Middle frontal gyrus (tissue), 1 donor: ENCODE measurements around the gene ARHGAP10.

Experiments
- DNase-seq: peaks from one replicate; pipeline ENCODE4 v3.0.0-alpha.2; 2015; ENCODE audit warnings: low spot score; ENCODE audit errors: extremely low spot score

The ARHGAP10 gene

GRCh38 chr4:148025981-148026380, 294.1 kb downstream of the ARHGAP10 start:
- no peak for DNase-seq

DNA sequence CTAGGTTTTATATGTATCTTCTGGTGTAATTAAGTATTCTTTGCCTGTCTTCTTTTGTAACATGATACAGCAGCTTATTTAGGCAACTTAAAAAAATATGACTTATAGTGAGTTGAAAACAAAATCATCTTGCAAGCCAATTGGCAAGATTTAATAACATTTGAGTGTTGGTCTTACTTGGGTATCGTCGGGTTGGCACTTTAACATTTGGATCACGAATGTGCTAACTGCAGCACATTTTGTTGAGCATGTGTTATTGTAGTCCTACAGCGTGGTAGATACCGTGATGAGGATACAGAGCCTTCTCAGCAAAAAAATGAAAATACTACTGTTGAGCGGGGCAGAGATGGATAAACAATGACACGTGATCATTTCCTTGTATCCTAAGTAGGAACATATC, 295.3 kb downstream of the ARHGAP10 start:
- no peak for DNase-seq

GRCh38 chr4:148029781-148030180, 297.9 kb downstream of the ARHGAP10 start:
- no peak for DNase-seq

DNA sequence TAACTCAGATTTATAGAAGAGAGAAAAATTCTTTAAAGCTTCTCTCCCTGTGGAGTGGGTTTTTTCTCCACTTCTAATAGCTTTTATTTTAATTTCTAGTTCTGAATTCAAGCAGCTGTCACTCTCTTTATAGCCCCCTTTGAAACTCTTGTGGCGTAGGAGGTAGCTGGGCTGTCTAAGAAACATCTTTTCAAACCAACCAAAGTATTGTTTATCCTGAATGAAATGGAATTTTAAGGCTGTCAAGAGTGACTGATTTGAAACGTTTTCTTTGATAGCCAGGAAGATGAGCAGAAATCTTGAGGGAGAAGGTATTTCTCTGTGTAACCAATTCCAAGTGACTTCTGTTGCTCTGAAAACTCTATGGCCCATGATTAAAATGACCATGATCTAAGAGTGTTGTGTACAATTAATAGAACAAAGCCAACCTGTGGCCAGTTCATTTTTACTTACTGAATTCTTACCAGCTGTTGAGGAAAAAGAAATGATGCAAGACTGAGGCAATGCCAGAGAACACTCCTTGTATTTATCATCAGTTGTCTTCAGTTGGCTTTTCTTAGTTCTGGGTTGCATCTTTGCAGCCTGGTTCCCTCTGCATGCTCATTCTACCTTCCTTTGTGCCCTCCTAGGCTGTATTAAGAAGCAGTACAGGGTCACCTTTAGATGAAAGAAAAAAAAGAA, 298.4 kb downstream of the ARHGAP10 start:
- DNase-seq = no peak

DNA sequence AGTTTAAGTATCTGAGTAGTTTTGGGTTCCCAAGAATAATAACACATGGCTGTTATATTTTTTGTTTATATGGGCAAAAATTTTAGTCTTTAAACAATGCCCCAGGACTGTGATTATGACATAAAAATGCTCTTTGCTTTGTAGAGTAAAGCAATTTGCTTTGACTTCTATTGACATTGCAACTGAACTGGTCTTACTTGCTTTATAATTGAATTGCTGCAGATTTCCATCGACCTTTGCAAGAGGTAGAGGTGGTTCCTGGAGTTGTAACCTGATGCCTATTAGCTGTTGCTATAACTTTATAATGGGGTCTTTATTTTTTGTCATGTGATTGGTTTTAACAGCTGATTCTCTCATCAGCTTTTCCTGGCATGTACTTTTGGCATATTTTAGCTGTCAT, 302.9 kb downstream of the ARHGAP10 start:
- no peak for DNase-seq

DNA sequence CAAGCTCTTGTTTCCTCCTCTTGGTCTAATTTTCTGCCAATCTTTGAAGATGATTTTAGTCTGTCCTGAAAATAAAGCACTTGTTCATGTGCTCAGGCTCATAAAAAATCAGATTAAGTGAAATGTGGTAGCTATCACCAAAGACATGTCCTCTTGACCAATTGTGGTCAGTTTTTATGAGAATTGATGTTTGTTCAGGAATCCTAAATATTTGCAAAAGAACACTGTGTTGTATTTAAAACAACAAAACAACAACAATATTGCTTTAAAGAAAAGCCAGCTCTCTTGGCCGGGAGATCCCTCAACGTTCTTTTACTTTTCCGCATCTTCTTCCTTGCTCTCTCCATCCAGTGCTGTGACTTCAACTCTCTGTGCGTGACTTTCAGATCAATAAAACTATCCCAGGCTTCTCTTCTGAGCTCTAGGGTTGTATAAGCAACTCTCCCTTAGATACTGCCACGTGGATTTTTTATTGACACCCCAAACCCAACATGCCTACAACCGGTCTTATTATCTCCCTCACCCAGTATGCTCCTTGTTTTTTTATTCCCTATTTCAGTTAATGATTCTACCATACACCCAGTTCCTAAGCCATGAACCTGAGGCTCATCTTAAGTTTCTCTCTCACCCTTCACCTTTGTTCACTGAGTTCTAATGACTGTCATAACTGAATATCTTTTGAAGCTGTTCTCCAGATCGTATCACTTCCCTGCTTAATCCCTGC, 309.9 kb downstream of the ARHGAP10 start:
- no peak for DNase-seq

GRCh38 chr4:148044089-148044911, 312.4 kb downstream of the ARHGAP10 start:
- DNase-seq = no peak

DNA sequence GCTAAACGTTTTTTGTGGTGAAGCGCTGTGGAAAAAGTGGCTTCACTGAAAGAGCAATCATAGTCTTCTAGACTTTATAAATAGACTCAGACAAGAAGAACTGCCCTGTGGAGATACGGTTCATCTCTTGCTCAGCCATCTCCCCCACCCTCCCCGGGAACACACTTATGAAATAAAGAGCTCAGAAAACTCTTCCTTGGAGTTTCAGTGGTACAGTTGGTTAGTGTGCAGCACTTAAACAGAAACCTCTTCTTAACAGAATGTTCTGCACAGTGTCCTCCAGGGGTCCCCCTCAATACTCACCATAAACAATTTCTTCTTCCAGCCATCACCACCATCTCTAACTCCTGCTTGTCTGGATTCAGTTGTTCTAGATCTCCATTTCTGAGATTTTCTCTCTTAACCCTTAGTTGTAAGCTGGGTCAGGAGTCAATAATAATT, 313.0 kb downstream of the ARHGAP10 start:
- no peak for DNase-seq

GRCh38 chr4:148048598-148048997, 316.7 kb downstream of the ARHGAP10 start:
- DNase-seq = no peak

GRCh38 chr4:148051403-148051802, 319.5 kb downstream of the ARHGAP10 start:
- no peak for DNase-seq

DNA sequence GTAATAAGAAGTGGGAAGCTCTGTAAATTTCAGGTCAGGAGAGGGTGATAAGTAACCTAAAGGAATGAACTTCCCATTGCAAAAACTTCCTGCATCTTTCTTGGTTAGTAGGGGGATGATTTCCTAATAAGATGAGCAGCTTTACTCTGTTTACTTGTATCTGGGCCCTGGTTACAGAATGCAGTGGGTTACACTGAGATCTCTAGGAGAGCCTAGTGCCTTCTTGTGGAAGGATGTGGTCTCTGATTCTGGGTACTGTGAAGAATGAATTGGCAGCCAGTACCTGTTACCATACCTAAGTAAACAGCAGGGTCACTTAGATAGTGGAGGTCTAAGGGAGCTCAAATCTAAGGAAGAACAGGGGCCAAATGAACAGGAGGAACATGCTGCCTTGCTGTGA, 320.6 kb downstream of the ARHGAP10 start:
- DNase-seq = no peak

GRCh38 chr4:148053298-148054003, 321.6 kb downstream of the ARHGAP10 start:
- DNase-seq = no peak

DNA sequence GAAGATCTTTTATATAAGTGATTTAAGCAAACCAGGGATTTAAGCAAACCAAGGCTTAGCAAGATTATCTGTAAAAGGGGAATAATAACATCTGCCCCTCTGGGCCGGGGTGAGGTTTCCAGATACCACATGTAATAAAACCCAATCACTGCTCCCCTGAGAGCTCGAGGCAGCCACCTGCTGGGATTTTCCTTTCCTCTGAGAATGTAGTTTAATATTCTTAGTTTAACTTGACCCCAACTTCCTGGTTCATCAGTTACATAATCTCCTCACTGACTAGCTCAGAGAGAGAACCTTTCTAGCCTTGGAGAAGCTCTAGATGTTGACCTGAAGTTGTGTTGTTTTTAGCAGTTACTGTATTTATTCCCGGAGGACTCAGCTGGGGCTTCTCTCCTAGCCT, 322.4 kb downstream of the ARHGAP10 start:
- no peak for DNase-seq

GRCh38 chr4:148055844-148056243, 324.0 kb downstream of the ARHGAP10 start:
- no peak for DNase-seq

DNA sequence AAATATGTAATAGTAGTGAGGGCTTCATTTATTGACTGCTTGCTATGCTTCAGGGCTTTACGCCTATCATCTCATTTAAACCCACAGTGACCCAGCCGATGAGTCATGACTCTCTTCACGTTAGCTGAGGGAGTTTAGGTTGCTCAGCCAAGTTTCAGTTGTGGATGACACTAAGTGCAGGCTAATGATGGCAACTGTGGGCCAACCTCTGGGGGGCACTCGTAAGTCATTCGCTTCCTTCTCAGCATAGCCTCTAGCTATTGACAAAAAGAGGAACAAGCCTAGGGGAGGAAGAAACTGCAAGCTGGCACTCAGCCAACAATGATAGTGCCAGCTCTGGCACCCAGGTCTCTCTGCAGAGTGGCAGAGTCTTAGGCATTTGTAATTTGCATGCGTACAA, 325.0 kb downstream of the ARHGAP10 start:
- DNase-seq = no peak

DNA sequence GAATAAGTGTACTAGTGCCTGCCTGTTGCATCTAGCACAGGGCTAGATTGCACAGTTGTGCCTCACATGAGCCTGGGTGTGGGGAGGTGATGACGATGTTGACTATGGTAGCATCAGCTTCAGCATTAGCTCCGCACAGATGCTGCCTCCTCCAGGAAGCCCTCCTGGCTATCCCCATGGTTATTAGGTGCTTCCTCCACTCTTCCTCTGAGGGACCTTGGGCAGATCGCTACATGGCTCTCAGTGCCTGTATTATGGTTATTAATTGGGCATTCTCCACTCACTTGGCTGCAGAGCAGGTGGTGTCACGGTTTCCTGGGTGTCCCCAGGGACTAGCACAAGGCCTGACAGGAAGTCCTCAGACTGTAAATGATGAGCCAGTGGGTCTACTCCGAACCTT, 325.6 kb downstream of the ARHGAP10 start:
- DNase-seq = no peak

DNA sequence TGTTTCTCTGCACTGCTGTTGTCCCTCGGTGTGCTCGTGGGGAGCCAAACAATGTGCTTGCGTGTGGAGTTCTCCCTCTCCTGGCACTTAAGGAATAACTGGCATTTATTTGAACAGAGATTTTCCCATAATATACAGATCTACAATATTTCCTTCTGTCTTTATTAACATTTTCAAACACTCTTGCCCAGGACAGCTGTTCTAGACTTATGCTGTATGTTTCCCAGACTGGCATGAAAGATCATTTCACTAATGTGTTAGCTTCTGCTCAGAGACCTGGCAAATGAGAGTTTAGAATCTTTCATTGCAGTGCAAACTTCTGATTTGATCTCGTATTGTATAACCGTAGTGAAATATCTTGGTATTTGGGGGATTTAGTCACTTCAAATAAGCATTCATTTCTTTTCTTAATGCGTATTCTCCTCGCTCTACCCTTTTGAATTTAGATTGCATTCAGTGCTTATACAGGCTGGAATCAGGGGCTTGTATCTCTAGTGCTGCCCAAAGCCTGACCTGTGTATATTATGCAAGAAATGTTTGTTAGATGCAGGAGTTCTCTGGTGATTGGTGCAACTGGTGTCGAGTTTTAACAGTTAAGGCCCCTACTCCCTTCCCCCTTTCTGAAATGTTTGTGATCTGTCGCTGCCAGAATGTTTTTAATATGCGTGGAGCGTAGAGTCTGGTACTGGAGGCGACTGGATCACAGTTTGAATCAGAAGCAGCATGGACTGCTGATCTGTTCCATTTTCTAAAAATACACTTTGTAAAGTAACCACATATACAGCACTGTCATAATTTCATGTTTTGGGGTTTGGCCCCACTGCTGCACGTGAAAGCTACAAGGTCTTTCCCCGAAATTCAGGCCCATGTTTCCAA, 326.3 kb downstream of the ARHGAP10 start:
- no peak for DNase-seq

- DNase-seq = no peak
Measured at GRCh38 chr4:148059617-148060180, 327.8 kb downstream of the ARHGAP10 start.

DNA sequence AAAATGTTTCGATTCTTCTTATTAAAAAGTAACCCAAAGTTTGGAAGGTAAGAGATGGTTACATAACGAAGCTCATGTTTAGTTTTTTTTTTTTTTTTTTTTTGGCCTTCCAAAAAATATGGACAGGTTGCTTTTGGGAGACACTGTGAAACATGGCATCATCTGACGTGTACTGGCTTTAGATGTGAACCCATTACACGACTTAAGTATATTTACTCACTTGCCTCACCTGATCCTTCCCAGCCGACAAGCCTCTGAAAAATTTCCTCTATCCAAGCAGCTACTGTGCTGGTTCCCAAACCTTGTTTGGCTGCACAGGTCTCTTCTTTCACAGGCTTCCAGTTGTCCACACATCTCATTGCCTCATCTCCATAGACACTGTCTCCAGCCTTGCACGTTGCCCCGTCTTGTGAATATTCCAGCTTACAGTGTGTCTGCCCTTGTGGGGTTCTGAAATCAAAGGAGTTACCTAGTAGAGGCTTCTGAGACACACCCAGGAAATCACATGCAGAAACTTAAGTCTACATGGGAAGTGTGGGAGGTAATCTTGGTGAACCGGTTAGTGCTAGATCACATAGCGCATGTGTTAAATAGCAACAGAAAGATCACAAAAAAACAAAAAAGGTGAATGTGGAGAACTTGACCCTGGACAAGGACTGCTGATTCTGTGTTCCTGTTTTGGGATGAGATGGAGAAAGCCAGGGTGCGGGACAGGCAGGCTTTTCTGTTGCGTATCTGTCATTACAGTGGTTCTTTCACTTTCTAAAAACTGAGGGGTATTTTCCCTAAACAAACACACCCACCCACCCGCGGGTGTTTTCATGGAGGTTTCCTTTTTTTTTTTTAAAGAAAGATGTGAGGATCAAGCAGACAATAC, 328.6 kb downstream of the ARHGAP10 start:
- no peak for DNase-seq
